GM12873 (cell line): ENCODE data around the gene TMEM106C.

Source experiments
- CTCF ChIP-seq: IDR thresholded peaks from 2 replicates; pipeline ENCODE4 v1.5.1; 2012; ENCODE audit warnings: low read depth, mild to moderate bottlenecking, moderate library complexity, low read length, control low read depth; ENCODE audit not compliant: insufficient read depth; ENCODE audit errors: missing control alignments

The TMEM106C gene

GRCh38 chr12:47991106-47992061 lies 28.0 kb downstream of the TMEM106C start:
- TF ChIP-seq CTCF, result no peak

- no peak for TF ChIP-seq CTCF
Observed at GRCh38 chr12:47992776-47993175, 29.4 kb downstream of the TMEM106C start.

GRCh38 chr12:47993491-47993890 lies 30.1 kb downstream of the TMEM106C start:
- no peak for TF ChIP-seq CTCF

- TF ChIP-seq CTCF, result no peak
Observed at GRCh38 chr12:47995981-47996401, 32.6 kb downstream of the TMEM106C start.

- TF ChIP-seq CTCF, result no peak
Observed at GRCh38 chr12:47997321-47997720, 33.9 kb downstream of the TMEM106C start.

GRCh38 chr12:47999816-48000215 lies 36.4 kb downstream of the TMEM106C start:
- TF ChIP-seq CTCF, result no peak

GRCh38 chr12:48000878-48001504 lies 37.6 kb downstream of the TMEM106C start:
- TF ChIP-seq CTCF, result no peak
